HG03457 (cell line): ENCODE data around the gene TMCO4.
"Not testable (repeated sequence)": the region's sequence is repeated elsewhere in the genome, so short reads cannot be mapped to it uniquely, and the experiment has no call there.

Source experiments
- ATAC-seq: cut with Tn5 transposase; IDR thresholded peaks from one replicate; pipeline ENCODE4 v1.9.1; 2021; ENCODE audit warnings: moderate number of reproducible peaks; ENCODE audit not compliant: unreplicated experiment

TMCO4 gene

DNA sequence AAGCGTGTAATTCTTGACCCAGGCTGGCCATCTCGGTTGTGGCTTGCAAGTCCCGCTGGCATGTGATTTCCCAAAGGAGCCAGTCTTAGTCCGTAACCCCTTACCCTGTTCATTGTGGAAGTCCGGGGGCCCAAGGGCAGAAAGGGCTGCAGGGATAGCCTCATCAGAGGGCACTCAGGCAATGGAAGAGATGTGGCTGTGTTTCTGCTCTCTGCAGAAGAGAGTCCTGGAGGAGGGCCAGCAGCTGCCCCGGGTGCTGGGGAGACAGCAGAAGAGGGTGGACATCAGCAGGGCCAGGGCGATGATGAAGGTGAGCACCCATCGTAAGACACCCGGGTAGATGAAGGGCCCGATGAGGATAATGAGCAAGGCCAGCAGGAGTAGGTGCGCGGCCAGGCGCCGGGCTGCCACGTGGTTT lies 14.5 kb upstream of the TMCO4 start:
- ATAC-seq: no peak

DNA sequence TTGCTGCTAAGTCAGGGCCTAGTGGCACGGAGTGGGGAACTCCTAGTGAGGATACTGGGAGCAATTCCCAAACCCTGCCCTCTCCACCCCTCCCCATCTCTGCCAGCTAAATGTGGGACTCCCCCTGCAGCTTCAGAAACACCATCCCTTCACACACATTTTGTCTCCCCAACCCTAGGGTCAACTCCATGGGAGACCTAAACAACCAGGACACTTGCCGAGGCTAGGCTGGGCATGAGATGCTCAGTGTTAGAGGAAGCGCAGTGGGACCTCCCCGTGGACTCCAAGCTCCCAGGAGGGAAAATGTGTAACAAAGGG lies 13.9 kb upstream of the TMCO4 start:
- no peak for ATAC-seq

DNA sequence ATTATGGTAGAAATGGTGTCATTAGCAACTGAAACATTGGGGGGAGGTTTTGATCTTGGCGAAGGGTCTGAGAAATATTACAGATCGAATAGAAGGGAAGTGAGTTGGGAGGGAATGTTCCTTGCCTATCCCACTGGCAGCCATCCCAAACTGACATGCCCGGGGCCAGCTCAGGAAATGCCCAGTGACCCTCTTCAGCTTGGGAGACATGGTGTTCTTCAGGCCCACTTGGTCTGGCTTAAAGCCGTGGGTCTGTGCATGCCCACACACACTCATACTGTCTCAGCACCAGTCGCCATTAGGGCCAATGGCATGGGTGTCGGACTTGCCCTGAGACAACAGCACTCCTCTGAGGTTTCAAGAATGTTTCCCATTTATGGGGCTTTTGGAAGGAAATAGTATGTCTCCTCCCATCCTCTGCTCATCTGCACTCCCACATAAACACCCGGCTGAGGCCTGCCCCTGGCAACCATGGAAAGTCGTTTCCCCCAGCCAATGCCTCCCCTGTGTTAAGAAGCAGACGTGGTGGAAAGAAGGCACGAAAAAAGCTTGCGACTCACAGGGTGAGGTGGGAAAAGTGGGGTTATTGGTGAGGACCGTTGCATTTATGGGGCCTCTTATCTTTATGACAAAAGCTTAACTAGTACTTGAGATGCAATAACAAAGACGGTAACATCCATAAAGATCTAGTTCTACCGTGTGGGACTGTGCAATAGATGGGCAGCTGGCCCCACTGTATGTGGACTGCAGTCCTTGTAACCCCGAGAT lies 13.3 kb upstream of the TMCO4 start:
- no peak for ATAC-seq

DNA sequence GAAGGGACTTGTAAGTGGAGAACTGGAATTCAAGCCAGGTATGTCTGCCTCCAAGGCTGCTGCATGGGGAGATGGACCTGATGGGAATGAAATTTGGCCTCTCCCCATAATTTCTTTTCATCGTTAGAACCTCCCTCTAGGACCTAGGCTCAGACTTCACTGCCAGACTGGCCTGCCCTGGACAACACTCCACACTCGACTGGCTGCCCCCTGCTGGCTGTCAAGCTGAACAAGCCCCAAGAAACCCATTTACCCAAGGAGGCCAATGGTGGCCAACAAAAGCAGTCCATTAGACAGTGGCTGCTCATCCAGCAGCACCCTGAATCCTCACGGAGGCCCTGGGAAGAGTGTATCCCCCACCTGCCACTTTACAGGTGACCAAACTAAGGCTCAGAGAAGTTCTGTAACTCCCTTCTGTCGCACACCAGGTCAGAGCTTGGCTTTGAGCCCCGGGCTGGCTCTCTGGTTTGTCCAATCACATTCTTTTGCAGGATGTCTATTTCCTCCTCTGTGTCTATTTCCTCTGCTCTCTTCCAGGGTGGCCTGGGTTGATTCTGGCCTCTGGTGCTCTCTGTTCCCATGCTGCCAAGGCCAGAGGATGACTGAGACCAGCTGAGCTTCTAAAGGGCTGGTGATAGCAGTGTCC lies 11.6 kb upstream of the TMCO4 start:
- ATAC-seq: no peak

DNA sequence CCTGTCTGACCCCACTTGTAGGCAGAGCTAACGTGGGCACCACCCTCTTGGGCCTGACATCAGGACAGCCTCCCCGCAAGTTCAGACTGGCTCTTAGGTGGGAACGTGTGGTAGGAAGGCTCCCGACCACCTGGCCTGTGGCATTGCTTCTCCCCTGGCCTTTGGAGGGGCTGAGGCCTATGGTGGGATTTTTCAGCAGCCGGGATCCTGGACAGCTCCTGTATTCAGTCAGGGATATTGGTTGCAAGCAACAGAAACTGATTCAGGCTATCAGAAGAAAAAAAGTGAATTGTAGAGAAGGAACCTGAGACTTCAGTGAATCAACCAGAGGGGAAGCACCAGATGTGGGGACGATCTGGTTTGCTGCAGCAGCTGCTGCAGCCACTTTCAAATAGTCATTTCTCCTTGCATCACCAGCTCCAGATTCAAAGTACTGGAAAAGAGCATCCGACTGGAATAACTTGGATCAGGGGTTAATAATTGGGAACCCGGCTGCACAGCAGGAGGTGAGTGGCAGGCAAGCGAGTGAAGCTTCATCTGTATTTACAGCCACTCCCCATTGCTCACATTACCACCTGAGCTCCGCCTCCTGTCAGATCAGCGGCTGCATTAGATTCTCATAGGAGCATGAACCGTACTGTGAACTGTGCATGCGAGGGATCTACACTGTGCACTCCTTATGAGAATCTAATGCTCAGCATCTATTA lies 9.5 kb upstream of the TMCO4 start:
- ATAC-seq: no peak

DNA sequence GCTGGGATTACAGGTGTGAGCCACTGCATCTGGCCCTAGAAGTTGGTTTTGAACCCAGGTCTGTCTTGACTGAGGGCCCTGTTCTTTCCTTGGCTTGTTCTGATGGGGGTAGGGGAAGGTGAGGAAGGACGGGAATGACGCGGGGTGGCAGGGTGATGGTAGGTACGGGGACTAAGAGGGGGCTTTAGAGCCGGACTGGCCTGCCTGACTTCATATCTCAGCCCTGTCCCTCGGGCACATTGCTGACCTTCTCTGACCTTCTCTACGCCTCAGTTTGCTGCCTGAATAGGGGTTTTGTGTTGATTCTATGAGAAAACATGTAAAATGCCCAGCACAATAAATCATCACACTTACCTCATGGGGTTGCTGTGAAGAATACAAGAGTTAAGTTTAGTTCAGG lies 8.6 kb upstream of the TMCO4 start:
- no peak for ATAC-seq

DNA sequence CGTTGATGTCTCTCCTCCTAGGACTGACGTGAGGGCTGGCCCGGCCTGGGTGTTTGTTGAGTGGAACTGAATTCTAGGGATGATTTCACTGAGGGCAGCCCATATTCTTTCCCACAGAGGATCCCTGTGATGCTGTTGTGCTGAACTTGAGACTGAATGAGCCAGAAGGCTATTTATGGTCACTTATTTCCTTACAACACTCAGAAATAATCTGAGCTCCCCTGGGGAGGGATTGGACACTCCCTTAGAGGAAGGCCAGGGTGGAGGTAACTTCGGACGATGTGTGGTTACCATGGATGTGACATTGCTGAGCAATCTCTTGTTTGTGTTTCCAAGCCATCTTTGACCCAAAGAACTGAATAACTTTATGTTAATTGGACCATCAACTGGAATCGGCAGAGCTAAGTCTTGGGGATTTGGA lies 5.1 kb upstream of the TMCO4 start:
- ATAC-seq: no peak

DNA sequence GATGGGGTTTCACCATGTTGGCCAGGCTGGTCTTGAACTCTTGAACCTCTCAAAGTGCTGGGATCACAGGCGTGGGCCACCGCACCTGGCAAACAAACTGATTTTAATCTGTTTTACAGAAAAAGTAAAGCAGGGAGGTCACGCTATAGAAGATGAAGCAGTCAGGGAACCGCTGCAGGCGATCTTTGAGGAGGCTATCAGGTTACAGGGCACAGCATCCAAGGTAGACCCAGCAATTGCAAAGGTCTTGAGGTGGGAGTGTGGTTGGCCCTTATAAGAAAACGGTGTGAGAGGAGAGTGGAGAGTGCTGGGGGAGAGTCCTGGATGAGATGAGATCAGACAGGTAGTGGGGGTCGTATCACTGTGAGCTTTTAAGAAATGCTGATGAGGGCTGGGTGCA lies 2.6 kb upstream of the TMCO4 start:
- ATAC-seq: no peak

DNA sequence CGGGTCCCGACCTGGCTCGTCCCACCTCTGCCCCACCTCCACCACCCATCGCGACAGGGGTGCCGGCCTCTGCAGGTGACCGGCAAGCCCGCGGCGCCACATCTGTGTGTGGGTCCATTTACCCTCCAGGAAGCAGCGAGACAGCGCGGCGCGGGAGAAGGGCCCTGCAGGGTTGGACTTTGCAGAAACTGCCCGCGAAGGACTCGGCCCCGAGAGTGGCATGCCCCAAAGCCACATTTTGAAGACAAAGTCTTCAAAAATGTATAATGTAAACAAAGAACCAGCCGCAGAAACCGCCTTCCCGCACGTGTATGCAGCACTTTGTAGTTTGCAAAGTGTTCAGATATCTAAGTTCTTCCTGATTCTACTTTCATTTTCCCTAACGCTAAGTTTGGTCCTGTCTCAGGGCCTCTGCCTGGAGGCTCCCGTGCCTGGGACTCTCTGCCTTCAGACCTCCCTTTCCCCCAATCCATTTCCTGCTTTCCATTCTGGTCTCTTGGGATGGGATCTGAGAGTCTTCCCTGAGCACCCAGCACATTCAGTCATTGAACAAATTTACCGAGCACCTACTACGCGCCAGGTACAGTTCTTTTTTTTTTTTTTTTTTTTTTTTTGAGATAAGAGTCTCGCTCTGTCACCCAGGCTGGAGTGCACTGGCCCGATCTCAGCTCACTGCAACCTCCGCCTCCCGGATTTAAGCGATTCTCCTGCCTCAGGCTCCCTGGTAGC lies 524 bp upstream of the TMCO4 start:
- ATAC-seq: no peak

DNA sequence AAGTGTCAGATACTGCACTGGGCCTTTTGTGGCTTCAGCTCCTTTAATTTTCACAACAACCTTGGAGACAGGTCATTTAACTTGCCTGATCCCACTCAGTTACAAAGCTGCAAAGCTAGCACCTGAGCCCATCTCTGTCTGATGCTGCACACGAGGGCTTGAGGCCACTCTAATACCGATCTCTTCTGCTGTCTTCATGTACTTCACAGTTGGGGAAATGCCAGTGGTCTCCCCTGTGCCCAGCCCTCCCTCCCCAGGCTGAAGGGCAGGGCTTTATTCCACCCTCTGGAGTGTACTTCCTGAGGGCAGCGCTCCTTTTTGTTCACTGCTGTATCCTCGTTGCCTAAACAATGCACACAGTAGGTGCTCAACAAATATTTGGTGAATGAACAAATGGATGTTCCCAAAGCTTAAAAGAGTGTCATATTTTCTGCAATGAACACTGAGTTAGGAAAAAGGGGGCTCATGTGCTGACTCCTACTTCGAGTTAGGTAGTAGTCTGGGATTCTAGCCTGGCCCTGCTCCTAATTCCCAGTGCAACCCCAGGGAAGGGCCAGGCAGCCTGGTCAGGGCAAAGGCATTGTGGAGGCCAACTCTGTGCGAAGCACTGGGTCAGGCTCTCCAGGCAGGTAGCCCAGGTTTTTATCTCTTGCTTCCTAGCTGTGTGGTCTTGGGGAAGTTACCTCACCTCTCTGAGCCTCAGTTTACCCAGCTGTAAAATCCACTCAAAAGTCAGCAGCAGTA lies 1.1 kb downstream of the TMCO4 start:
- no peak for ATAC-seq

DNA sequence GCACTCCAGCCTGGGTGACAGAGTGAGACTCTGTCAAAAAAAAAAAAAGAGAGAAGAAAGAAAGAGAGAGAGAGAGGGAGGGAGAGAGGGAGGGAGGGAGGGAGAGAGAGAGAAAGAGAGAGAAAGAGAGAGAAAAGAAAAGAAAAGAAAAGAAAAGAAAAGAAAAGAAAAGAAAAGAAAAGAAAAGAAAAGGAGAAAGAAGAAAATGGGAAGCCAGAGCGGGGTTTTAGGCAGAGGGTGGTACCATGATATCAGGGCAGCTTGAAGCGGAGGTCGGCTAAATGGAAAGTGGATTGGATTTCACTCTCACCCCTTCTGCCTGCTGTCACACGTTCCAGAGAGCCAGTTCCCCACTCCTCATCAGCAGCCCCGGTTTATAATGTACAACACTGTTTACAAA lies 1.9 kb downstream of the TMCO4 start:
- ATAC-seq: no peak

DNA sequence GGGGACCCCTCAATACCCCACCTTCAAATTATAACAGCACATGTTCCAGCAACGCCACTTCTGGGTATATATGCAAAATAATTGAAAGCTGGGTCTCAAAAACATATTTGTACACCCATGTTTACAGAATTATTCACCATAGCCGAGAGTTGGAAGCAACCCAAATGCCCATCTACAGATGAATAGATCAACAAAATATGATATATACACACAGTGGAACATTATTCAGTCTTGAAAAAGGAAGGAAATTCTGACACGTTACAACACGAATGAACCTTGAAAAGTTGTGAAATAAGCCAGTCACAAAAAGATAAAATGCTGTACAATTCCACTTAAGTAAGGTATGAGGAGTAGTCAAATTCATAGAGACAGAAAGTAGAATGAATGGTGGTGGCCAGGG lies 5.1 kb downstream of the TMCO4 start:
- ATAC-seq: no peak

DNA sequence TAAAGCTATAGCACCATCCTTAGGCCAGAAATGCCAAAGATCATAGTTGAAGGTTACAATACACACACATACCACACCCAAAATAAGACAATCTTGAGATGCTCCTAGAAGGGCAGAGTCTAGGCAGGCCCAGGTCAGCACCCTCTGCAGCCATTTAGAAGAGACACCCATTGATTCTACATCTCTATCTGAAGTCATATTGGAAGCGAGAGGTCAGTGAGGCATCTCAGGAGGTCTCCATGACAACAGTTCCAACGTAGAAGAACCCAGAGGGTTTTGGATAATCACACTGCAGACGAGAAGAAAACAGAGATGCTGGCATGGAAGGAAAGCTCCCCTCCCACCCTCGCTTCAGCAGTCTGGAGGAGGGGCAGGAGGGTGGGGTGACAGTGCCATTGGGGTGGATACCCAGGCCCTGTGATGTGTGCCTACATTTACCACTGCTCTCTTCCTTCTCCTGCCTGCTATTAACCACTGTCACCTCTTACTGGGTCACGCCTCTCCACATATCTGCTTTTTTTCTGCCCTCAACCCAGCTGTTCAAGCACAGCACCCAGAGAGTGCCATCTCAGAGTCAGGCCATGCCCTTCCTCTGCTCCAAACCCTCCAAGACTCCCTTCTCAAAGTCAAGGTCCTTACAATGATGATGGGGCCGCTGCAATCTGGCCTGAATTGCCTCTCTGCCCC lies 6.2 kb downstream of the TMCO4 start:
- ATAC-seq: no peak

DNA sequence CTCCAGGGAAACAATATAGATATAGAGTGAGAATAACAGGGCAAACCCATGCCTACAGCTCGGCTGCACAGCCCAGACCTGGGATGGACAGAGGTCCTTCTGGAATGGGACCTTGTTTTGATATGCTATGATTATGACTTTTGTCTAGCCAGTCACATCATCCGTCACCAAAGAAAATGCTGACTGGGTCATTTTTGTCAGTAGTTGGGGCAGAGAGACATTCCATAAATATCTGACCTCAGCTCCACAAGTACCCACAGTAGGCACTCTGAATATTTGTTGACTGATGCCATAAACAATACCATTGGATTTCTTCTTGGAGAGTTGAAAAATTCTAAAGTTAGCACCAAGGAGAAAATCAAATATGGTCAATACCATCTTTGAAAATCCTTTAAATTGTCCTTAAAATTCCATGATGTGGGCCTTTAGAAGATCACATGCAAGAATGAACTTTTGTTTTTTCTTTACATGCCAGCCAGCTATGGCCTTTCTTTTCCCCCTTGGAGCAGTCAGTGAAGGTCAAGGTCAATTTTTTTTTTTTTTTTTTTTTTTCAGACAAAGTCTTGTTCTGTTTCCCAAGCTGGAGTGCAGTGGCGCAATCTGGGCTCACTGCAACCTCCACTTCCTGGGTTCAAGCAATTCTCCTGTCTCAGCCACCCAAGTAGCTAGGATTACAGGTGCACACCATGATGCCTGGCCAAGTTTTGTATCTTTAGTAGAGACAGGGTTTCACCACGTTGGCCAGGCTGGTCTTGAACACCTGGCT lies 7.3 kb downstream of the TMCO4 start:
- no peak for ATAC-seq

DNA sequence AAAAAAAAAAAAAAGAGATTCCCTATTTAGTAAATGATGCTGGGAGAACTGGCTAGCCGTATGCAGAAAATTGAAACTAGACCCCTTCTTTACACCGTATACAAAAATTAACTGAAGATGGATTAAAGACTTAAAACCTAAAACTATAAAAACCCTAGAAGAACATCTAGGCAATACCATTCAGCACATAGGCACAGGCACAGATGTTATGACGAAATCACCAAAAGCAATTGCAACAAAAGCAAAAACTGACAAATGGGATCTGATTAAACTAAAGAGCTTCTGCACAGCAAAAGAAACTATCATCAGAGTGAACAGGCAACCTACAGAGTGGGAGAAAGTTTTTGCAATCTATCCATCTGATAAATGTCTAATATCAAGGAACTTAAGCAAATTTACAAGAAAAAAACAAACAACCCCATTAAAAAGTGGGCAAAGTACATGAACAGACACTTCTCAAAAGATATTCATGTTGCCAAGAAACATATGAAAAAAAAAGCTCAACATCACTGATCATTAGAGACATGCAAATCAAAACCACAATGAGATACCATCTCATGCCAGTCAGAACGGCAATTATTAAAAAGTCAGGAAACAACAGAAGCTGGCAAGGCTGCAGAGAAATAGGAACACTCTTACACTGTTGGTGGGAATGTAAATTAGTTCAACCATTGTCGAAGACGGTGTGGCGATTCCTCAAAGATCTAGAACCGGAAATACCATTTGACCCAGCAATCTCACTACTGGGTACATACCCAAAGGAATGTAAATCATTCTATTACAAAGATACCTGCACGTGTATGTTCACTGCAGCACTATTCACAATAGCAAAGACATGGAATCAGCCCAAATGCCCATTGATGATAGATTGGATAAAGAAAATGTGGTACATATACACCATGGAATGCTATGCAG lies 9.4 kb downstream of the TMCO4 start:
- not testable (repeated sequence) for ATAC-seq

DNA sequence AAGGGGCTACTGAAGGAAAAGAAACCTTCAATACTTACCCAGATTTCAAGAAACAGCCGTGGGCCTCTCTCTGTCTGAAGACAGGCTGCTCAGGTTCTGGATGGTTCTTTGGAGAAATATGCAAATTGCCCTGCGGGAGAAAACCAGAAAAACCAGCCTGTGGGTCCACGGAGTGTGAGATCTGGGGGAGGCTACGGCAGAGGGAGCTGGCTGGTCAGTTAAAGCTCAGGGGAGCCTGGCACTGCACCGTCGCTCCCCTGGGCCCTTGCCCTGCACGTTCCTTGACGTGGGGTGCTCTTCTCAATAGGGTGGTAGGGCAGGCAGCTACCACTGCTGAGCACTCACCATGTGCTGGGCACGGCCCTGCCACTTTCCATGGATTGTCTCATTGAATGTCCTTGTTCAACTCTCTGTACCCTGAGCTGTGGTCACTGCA lies 12.7 kb downstream of the TMCO4 start:
- no peak for ATAC-seq

DNA sequence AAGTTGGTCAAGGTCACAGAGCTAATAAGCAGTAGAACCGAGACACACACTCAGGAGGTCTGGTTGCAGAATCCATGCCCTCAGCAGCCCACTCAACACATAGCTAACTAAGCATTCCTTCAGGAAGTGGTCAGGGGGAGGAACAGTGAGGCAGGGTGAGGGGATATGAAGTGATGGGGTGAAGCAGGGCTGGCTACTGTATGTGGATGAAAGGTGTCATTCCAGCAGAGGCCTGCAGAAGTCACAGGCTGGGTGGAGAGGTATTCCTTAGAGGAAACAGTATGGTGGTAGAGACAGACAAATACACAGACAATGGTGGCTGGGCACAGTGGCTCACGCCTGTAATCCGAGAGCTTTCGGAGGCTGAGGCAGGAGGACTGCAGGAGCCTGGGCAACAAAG lies 14.1 kb downstream of the TMCO4 start:
- no peak for ATAC-seq

DNA sequence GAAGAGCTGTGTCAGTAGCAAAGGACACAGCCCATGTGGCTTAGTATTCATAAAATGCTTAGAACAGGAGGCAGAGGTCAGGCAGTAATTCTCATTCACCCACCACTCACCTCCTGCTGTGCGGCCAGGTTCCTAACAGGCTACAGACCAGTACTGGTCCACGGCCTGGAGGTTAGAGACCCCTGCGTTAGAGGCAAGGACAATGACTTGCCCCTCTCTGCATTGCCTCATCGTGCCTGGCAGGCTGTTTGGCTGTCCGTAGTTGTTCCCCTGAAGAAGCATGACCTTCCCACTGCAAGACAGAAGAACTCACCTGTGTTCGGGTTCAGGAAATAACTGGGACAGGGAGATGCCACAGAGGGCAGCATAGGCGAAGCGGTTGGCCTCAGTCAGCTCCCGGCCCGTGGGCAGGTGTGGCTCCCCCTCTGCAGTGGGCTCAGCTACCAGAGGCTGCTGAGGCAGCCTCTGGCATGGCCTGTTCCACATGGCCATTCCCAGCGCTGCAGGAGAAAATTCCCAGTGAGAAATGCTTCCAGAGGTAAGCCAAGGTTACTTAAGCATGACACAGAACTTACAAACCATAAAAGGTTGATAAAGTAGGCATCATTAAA lies 19.3 kb downstream of the TMCO4 start:
- ATAC-seq: no peak
